DND-41 (cell line): Measurements from ENCODE around the gene DIP2B.

Experiments
- EZH2 ChIP-seq: IDR thresholded peaks from 3 replicates; pipeline ENCODE4 v1.6.1; 2012; ENCODE audit warnings: borderline replicate concordance, low read depth, mild to moderate bottlenecking, moderate library complexity, low read length, inconsistent platforms; ENCODE audit not compliant: severe bottlenecking
- TF ChIP-seq, protein P1 (sequence below): IDR thresholded peaks from 2 replicates; pipeline ENCODE4 v1.5.1; 2012; ENCODE audit warnings: borderline replicate concordance, low read length, moderate library complexity, mild to moderate bottlenecking; ENCODE audit not compliant: poor library complexity, severe bottlenecking; ENCODE audit errors: extremely low read depth

DNA sequence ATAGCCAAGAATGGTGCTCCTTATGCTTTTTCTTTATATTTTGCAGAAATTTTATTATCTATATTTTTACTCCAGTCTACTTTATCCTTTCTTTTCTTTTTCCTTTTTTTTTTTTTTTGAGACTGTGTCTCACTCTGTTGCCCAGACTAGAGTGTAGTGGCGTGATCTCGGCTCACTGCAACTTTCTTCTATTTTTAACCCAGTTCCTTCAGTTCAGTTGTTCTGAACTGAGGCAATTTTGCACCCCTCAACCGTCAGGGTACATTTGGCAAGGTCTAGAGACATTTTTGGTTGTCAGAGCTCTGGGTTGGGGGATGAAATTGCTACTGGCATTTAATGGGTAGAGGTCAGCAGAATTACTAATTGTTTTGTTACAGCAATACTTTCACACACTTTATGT lies 75.7 kb downstream of the DIP2B start:
- TF ChIP-seq EZH2 = no peak
- TF ChIP-seq, protein P1, sequence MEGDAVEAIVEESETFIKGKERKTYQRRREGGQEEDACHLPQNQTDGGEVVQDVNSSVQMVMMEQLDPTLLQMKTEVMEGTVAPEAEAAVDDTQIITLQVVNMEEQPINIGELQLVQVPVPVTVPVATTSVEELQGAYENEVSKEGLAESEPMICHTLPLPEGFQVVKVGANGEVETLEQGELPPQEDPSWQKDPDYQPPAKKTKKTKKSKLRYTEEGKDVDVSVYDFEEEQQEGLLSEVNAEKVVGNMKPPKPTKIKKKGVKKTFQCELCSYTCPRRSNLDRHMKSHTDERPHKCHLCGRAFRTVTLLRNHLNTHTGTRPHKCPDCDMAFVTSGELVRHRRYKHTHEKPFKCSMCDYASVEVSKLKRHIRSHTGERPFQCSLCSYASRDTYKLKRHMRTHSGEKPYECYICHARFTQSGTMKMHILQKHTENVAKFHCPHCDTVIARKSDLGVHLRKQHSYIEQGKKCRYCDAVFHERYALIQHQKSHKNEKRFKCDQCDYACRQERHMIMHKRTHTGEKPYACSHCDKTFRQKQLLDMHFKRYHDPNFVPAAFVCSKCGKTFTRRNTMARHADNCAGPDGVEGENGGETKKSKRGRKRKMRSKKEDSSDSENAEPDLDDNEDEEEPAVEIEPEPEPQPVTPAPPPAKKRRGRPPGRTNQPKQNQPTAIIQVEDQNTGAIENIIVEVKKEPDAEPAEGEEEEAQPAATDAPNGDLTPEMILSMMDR = no peak
